CD14-positive monocyte (primary cell): Measurements from ENCODE around the gene EML1. TPM values are rescaled to one million over a fixed set of nuclear protein-coding genes. Genes with fewer than 3 reads are reported as not detected.

Experiments used
- DNase-seq, 3 donors: peaks; one replicate each; pipeline ENCODE4 v3.0.0-alpha.2; 2011 to 2022
- H2AFZ ChIP-seq: 2 replicates; pipeline ENCODE4 v1.6.0; 2012; ENCODE audit warnings: mild to moderate bottlenecking, low read depth, low read length, inconsistent platforms; ENCODE audit not compliant: insufficient read depth, poor library complexity, severe bottlenecking
- H3K27ac ChIP-seq, 2 donors: 1 replicate in 1 of 2; 2 replicates in 1 of 2; pipeline ENCODE4 v1.5.1; 2012 to 2013; ENCODE audit warnings: low read length in 2 of 2, control low read depth in 1 of 2, inconsistent platforms in 1 of 2, low read depth in 1 of 2, mild to moderate bottlenecking in 1 of 2
- H3K27me3 ChIP-seq, 2 donors: one replicate each; pipeline versions ENCODE4 v1.6.0 to v1.6.1; 2011 to 2013; ENCODE audit warnings: low read length in 2 of 2; ENCODE audit not compliant: control insufficient read depth in 2 of 2, insufficient read depth in 2 of 2
- H3K36me3 ChIP-seq, 2 donors: replicated peaks in 1 of 2; 1 replicate in 1 of 2; 2 replicates in 1 of 2; pipeline versions ENCODE4 v1.5.1 to v1.6.1; 2012 to 2013; ENCODE audit warnings: low read length in 2 of 2, control low read depth in 1 of 2, inconsistent platforms in 1 of 2, mild to moderate bottlenecking in 1 of 2; ENCODE audit not compliant: insufficient read depth in 2 of 2, control insufficient read depth in 1 of 2
- H3K4me1 ChIP-seq, 2 donors: 1 replicate in 1 of 2; 2 replicates in 1 of 2; pipeline versions ENCODE4 v1.5.1 to v1.6.1; 2012 to 2013; ENCODE audit warnings: low read length in 2 of 2, control low read depth in 1 of 2, inconsistent platforms in 1 of 2, mild to moderate bottlenecking in 1 of 2, moderate library complexity in 1 of 2; ENCODE audit not compliant: insufficient read depth in 2 of 2, control insufficient read depth in 1 of 2
- H3K4me2 ChIP-seq: replicated peaks from 2 replicates; pipeline ENCODE3; 2012; ENCODE audit warnings: low read length, moderate library complexity, mild to moderate bottlenecking; ENCODE audit not compliant: poor library complexity, severe bottlenecking; ENCODE audit errors: extremely low read depth
- H3K4me3 ChIP-seq, 3 experiments: fragments of 200-600 bp in 1 of 3; sonication (generic) in 1 of 3; replicated peaks in 1 of 3; 1 replicate in 2 of 3; 2 replicates in 1 of 3; pipeline ENCODE4 v1.5.1; 2011 to 2013; ENCODE audit warnings: low read length in 3 of 3, mild to moderate bottlenecking in 3 of 3, control low read depth in 2 of 3, low read depth in 2 of 3, inconsistent platforms in 1 of 3, moderate library complexity in 1 of 3
- H3K79me2 ChIP-seq: 2 replicates; pipeline ENCODE4 v1.6.0; 2012; ENCODE audit warnings: mild to moderate bottlenecking, control low read depth, inconsistent platforms, low read length, moderate library complexity; ENCODE audit not compliant: insufficient read depth
- H3K9ac ChIP-seq: 2 replicates; pipeline ENCODE4 v1.6.0; 2017; ENCODE audit warnings: low read length, mild to moderate bottlenecking; ENCODE audit not compliant: insufficient read depth, poor library complexity, severe bottlenecking
- H3K9me3 ChIP-seq, 2 donors: replicated peaks in 1 of 2; 1 replicate in 1 of 2; 2 replicates in 1 of 2; pipeline versions ENCODE4 v1.5.1 to v1.6.1; 2012 to 2013; ENCODE audit warnings: low read length in 2 of 2, control low read depth in 1 of 2; ENCODE audit not compliant: control insufficient read depth in 1 of 2, insufficient read depth in 1 of 2
- H4K20me1 ChIP-seq: 2 replicates; pipeline ENCODE4 v1.6.0; 2012; ENCODE audit warnings: mild to moderate bottlenecking, low read length, control low read depth, moderate library complexity; ENCODE audit not compliant: insufficient read depth
- H3K27ac Mint-ChIP-seq, 7 donors: one replicate each; pipeline ENCODE4 v1.8.0; 2020; ENCODE audit warnings: mild to moderate bottlenecking in 7 of 7, mixed read lengths in 7 of 7, moderate library complexity in 6 of 7, inconsistent platforms in 2 of 7
- H3K27me3 Mint-ChIP-seq, 3 donors: one replicate each; pipeline ENCODE4 v1.8.0; 2021 to 2022; ENCODE audit warnings: low read depth in 3 of 3, mild to moderate bottlenecking in 3 of 3, mixed read lengths in 3 of 3, moderate library complexity in 3 of 3, inconsistent platforms in 1 of 3
- H3K36me3 Mint-ChIP-seq, 2 donors: one replicate each; pipeline ENCODE4 v1.8.0; 2020; ENCODE audit warnings: mixed read lengths in 2 of 2, inconsistent platforms in 1 of 2, mild to moderate bottlenecking in 1 of 2
- H3K4me1 Mint-ChIP-seq: one replicate; pipeline ENCODE4 v1.8.0; 2020; ENCODE audit warnings: mild to moderate bottlenecking, mixed read lengths
- H3K4me3 Mint-ChIP-seq, 2 donors: one replicate each; pipeline ENCODE4 v1.8.0; 2020; ENCODE audit warnings: mild to moderate bottlenecking in 2 of 2, mixed read lengths in 2 of 2, moderate library complexity in 1 of 2
- H3K9me3 Mint-ChIP-seq, 7 donors: one replicate each; pipeline ENCODE4 v1.8.0; 2020 to 2022; ENCODE audit warnings: mixed read lengths in 7 of 7, mild to moderate bottlenecking in 6 of 7, moderate library complexity in 6 of 7, inconsistent platforms in 2 of 7
- CTCF ChIP-seq: fragments of 200-600 bp; IDR thresholded peaks from one replicate; pipeline ENCODE4 v1.8.0; 2022; ENCODE audit warnings: antibody characterized with exemption, mild to moderate bottlenecking
- WGBS: methylation state at CpG from one replicate; pipeline ENCODE4 v1.1.5; 2013; ENCODE audit warnings: missing lambda C conversion rate; ENCODE audit not compliant: insufficient coverage; 5-methylcytosine and 5-hydroxymethylcytosine counted together
- intact Hi-C, 2 donors: fragments of 100-400 bp; cut with micrococcal nuclease; formaldehyde crosslinking; loops; one replicate each; pipeline versions ENCODE4 v1.15.0 to v1.15.1; 2023
- polyA plus RNA-seq, 3 donors: library from polyadenylated mRNA; depleted of rRNA in 1 of 3; unstranded in 2 of 3; stranded (reverse) in 1 of 3; fragments of 300-500 nt in 2 of 3; fragments of >200 nt in 1 of 3; fragmentation: Illumina TruSeq in 2 of 3; gene quantifications; 1 replicate in 2 of 3; 2 replicates in 1 of 3; pipeline ENCODE4 v1.2.3, GENCODE V29; 2012 to 2021

The EML1 gene
- polyA plus RNA-seq, 3 donors, result not detected

- H3K4me2 ChIP-seq, result no peak overlapping the region
- Mint-ChIP-seq H3K4me1 (no peaks in the 10 kb centered on the region), H3K4me3 (no peak overlapping the region), H3K27me3 (peaks cover 4 to 18% (median 11%) of the 10 kb centered on the region in 3 donors), H3K36me3 (no peaks in the 10 kb centered on the region), H3K27ac (no peak overlapping the region), H3K9me3 (no peaks in the 10 kb centered on the region)
- 67% methylated on average over 3 of the region's 7 CpGs for WGBS
- peak; percentile 10 to 19 (median 15) for DNase-seq
- no peak overlapping the region for H3K4me3 ChIP-seq
- H3K27me3 ChIP-seq, result peaks cover 0 to 6% of the 10 kb centered on the region in 2 donors
- no peak overlapping the region for H3K9ac ChIP-seq
- H3K4me1 ChIP-seq, result no peaks in the 10 kb centered on the region
- no peaks in the 10 kb centered on the region for H3K79me2 ChIP-seq
- no peaks in the 10 kb centered on the region for H3K9me3 ChIP-seq
- intact Hi-C loops, result loop anchor here in 1 of 2 donors (5.0 kb wide), 1 partner anchor 363 kb away; no protein-coding TSS in a partner anchor
- peak; percentile 77 for TF ChIP-seq CTCF
- no peaks in the 10 kb centered on the region for H3K36me3 ChIP-seq
- no peaks in the 10 kb centered on the region for H4K20me1 ChIP-seq
- no peak overlapping the region for H3K27ac ChIP-seq
- no peak overlapping the region for H2AFZ ChIP-seq
Observed at GRCh38 chr14:99884834-99885648, 91.8 kb downstream of the EML1 start.

DNA sequence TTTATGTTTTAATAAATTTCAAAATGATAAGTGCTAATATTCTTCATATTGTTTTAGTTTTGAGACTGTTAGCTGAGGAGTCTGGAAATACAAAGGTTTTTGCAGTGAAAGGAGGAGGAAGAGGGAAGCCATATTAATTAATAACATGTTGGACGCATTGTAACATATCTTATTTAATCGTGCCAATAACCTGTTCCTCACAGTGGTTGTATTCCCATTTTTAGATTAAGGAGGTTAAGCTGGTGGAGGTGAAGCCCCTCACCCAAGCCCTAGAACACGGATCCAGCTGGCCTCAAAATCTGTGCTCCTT, 92.4 kb downstream of the EML1 start:
- Histone ChIP-seq H3K9ac (no peak overlapping the region), H3K4me3 (no peak overlapping the region), H3K4me2 (no peak overlapping the region), H3K36me3 (no peaks in the 10 kb centered on the region), H3K79me2 (no peaks in the 10 kb centered on the region), H3K9me3 (no peaks in the 10 kb centered on the region), H2AFZ (no peak overlapping the region), H4K20me1 (no peaks in the 10 kb centered on the region), H3K27ac (no peak overlapping the region), H3K4me1 (no peaks in the 10 kb centered on the region), H3K27me3 (peaks cover 0 to under 1% of the 10 kb centered on the region in 2 donors)
- intact Hi-C loops, result no loop called here
- H3K27me3 Mint-ChIP-seq, result peaks cover 5 to 15% (median 11%) of the 10 kb centered on the region in 3 donors
- H3K36me3 Mint-ChIP-seq, result no peaks in the 10 kb centered on the region
- no peak overlapping the region for H3K4me3 Mint-ChIP-seq
- no CpG with 5 or more reads among the region's 3 CpGs for WGBS
- no peak for DNase-seq
- TF ChIP-seq CTCF, result peak; percentile 46
- no peaks in the 10 kb centered on the region for H3K9me3 Mint-ChIP-seq
- H3K4me1 Mint-ChIP-seq, result no peaks in the 10 kb centered on the region
- no peak overlapping the region for H3K27ac Mint-ChIP-seq
